DOHH2 (cell line): ENCODE measurements around the gene UBE2G2.

Experiments used
- CTCF ChIP-seq: fragments of 200-600 bp; sonication (generic); IDR thresholded peaks from one replicate; pipeline ENCODE4 v1.5.1; 2014; ENCODE audit warnings: antibody characterized with exemption, mild to moderate bottlenecking, low read depth, low read length; ENCODE audit not compliant: poor library complexity, severe bottlenecking
- EZH2phosphoT487 ChIP-seq: fragments of 200-600 bp; sonication (generic); IDR thresholded peaks from 2 replicates; pipeline ENCODE4 v1.6.1; 2017; ENCODE audit warnings: borderline replicate concordance, mild to moderate bottlenecking, antibody characterized with exemption, low read length, moderate library complexity, mixed read lengths

DNA sequence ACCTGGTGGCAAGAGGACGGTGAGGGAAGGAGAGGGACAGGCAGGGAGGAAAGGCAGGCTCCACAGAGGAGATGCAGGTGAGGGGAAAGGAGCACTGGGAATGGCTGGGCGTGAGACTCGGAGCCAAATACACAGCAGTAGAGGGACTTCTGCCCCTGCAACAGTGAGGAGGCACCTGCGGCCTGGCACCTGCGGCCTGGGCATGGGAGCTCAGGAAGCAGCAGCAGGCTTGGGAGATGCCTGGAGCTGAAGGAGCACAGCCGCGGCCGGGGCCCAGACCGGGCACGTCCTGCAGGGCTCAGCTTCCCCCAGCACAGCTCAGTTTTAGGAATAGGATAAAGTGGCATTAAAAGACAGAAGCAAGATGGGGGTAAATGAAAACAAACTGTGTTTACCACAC, 69.4 kb downstream of the UBE2G2 start:
- TF ChIP-seq CTCF: no peak
- TF ChIP-seq EZH2phosphoT487: no peak
